ENCODE measurements around the gene AGXT2. TPM values are rescaled to one million over a fixed set of nuclear protein-coding genes. Genes with fewer than 3 reads are reported as not detected.

AGXT2 gene
- total RNA-seq, 1 donor from 2014 or later, result not detected

- Histone ChIP-seq H3K36me3 (no peaks in the 10 kb centered on the region), H3F3A (ENCODE audit: low read depth) (no peaks in the 10 kb centered on the region), H3K4me2 (no peak overlapping the region), H3K27me3 (no peaks in the 10 kb centered on the region), H3K27ac (no peak overlapping the region), H4K20me1 (ENCODE audit: low read depth) (no peaks in the 10 kb centered on the region), H3K9ac (no peak overlapping the region), H3K9me3 (ENCODE audit: low read depth) (no peaks in the 10 kb centered on the region), H2AFZ (replicated peaks) (no peak overlapping the region), H3K4me1 (no peaks in the 10 kb centered on the region), H3K4me3 (no peak overlapping the region), H3K79me2 (ENCODE audit: low read depth) (no peaks in the 10 kb centered on the region)
- H3K4me1 Mint-ChIP-seq, result peaks cover 3% of the 10 kb centered on the region
- TF ChIP-seq EZH2phosphoT487 (IDR thresholded peaks at IDR 0.05) (no peak), EZH2 (IDR thresholded peaks at IDR 0.05) (no peak), CTCF (IDR thresholded peaks at IDR 0.05) (no peak)
- no peak overlapping the region for H3K4me3 Mint-ChIP-seq
- H3K27me3 Mint-ChIP-seq (ENCODE audit: insufficient read depth, low read depth), result no peaks in the 10 kb centered on the region
- no peaks in the 10 kb centered on the region for H3K36me3 Mint-ChIP-seq
- H3K27ac Mint-ChIP-seq, result no peak overlapping the region
- DNase-seq (ENCODE audit: low spot score), result no peak
- no peaks in the 10 kb centered on the region for H3K9me3 Mint-ChIP-seq
These were observed 35.4 kb upstream of the AGXT2 start for GRCh38 chr5:35083150-35083549.

DNA sequence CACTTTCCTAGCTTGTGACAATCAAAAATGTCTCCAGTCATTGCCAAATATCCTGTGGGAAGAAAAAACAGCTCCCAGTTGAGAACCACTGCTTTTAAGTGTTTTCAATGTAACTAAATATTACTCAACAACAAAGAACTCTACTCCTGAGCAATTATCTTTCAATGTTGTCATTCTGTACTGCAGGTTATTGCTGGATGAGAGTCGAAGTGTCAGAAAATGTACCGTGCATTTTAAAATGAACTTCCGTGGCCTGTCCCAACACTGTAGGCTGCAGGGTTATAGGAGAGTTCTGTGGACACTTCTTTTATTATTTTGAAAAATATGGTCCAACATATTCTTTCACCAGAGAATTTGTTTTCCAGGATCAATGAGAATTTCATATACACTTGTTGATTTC is 34.8 kb upstream of the AGXT2 start:
- no peak for TF ChIP-seq CTCF (IDR thresholded peaks at IDR 0.05)
- no peak for TF ChIP-seq EZH2phosphoT487 (IDR thresholded peaks at IDR 0.05)
- no peak for TF ChIP-seq EZH2 (IDR thresholded peaks at IDR 0.05)
- H3K27ac Mint-ChIP-seq, result no peak overlapping the region
- Histone ChIP-seq H3K4me1 (no peaks in the 10 kb centered on the region), H3K4me2 (no peak overlapping the region), H3K27me3 (no peaks in the 10 kb centered on the region), H3K4me3 (no peak overlapping the region), H3K36me3 (no peaks in the 10 kb centered on the region), H3K27ac (no peak overlapping the region), H4K20me1 (ENCODE audit: low read depth) (no peaks in the 10 kb centered on the region), H3K9me3 (ENCODE audit: low read depth) (no peaks in the 10 kb centered on the region), H3F3A (ENCODE audit: low read depth) (no peaks in the 10 kb centered on the region), H2AFZ (replicated peaks) (no peak overlapping the region), H3K79me2 (ENCODE audit: low read depth) (no peaks in the 10 kb centered on the region), H3K9ac (no peak overlapping the region)
- H3K27me3 Mint-ChIP-seq (ENCODE audit: insufficient read depth, low read depth), result no peaks in the 10 kb centered on the region
- no peak overlapping the region for H3K4me3 Mint-ChIP-seq
- DNase-seq (ENCODE audit: low spot score), result no peak
- H3K9me3 Mint-ChIP-seq, result no peaks in the 10 kb centered on the region
- H3K36me3 Mint-ChIP-seq, result no peaks in the 10 kb centered on the region
- no peaks in the 10 kb centered on the region for H3K4me1 Mint-ChIP-seq

DNA sequence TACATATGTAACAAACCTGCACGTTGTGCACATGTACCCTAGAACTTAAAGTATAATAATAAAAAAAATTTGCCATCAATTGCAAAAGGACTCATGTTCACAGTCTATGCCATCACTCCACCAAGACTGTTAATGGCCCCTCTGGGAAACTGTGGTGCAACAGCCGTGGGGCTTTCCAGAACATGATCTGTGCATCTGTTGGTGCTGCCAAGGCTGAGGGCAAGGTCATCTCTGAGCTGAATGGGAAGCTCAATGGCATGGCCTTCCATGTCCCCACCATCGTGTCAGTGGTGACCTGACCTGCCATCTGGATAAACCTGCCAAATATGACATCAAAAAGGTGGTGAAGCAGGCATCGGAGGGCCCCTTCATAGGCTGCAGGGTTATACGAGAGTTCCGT is 33.4 kb upstream of the AGXT2 start:
- no peaks in the 10 kb centered on the region for H3K36me3 Mint-ChIP-seq
- Histone ChIP-seq H3K27me3 (no peaks in the 10 kb centered on the region), H3K4me1 (no peaks in the 10 kb centered on the region), H3K79me2 (ENCODE audit: low read depth) (no peaks in the 10 kb centered on the region), H4K20me1 (ENCODE audit: low read depth) (no peaks in the 10 kb centered on the region), H3F3A (ENCODE audit: low read depth) (no peaks in the 10 kb centered on the region), H3K36me3 (no peaks in the 10 kb centered on the region), H3K9ac (no peak overlapping the region), H3K9me3 (ENCODE audit: low read depth) (no peaks in the 10 kb centered on the region), H3K27ac (no peak overlapping the region), H2AFZ (replicated peaks) (no peak overlapping the region), H3K4me3 (no peak overlapping the region), H3K4me2 (no peak overlapping the region)
- H3K4me3 Mint-ChIP-seq, result no peak overlapping the region
- DNase-seq (ENCODE audit: low spot score), result no peak
- no peaks in the 10 kb centered on the region for H3K4me1 Mint-ChIP-seq
- no peak for TF ChIP-seq EZH2phosphoT487 (IDR thresholded peaks at IDR 0.05)
- no peak for TF ChIP-seq CTCF (IDR thresholded peaks at IDR 0.05)
- no peak for TF ChIP-seq EZH2 (IDR thresholded peaks at IDR 0.05)
- no peaks in the 10 kb centered on the region for H3K27me3 Mint-ChIP-seq (ENCODE audit: insufficient read depth, low read depth)
- no peak overlapping the region for H3K27ac Mint-ChIP-seq
- no peaks in the 10 kb centered on the region for H3K9me3 Mint-ChIP-seq

DNA sequence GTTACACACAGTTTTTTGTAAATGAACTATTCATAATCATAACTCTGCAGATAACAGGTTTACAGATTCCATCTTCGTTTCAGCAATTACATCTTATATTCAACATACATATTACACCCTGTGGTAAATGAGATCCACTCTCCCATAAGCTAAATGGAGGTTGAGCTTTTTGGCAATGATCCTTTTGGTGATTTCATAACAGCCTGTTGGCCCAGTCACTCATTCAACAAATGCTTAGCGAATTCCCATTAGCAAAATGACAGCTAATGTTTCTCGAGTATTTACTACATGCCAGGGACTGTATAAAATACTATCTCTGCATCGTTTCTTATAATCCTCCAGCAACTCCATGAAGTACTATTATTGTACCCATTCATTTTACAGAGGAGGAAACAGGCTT is 25.4 kb upstream of the AGXT2 start:
- Mint-ChIP-seq H3K4me3 (no peak overlapping the region), H3K27ac (no peak overlapping the region), H3K36me3 (peaks cover 2% of the 10 kb centered on the region), H3K9me3 (peaks cover 7% of the 10 kb centered on the region), H3K4me1 (no peaks in the 10 kb centered on the region), H3K27me3 (ENCODE audit: insufficient read depth, low read depth) (no peaks in the 10 kb centered on the region)
- no peaks in the 10 kb centered on the region for H3K4me1 ChIP-seq
- H3K4me2 ChIP-seq, result no peak overlapping the region
- H4K20me1 ChIP-seq (ENCODE audit: low read depth), result no peaks in the 10 kb centered on the region
- no peak overlapping the region for H3K9ac ChIP-seq
- no peak overlapping the region for H2AFZ ChIP-seq (replicated peaks)
- H3K36me3 ChIP-seq, result no peaks in the 10 kb centered on the region
- no peak overlapping the region for H3K4me3 ChIP-seq
- H3K9me3 ChIP-seq (ENCODE audit: low read depth), result no peaks in the 10 kb centered on the region
- H3F3A ChIP-seq (ENCODE audit: low read depth), result no peaks in the 10 kb centered on the region
- DNase-seq (ENCODE audit: low spot score), result no peak
- no peak overlapping the region for H3K27ac ChIP-seq
- H3K27me3 ChIP-seq, result no peaks in the 10 kb centered on the region
- no peak for TF ChIP-seq CTCF (IDR thresholded peaks at IDR 0.05)
- TF ChIP-seq EZH2phosphoT487 (IDR thresholded peaks at IDR 0.05), result no peak
- H3K79me2 ChIP-seq (ENCODE audit: low read depth), result no peaks in the 10 kb centered on the region
